GM18511 (cell line): ENCODE results near the gene RAB28.
A peak's percentile ranks its signal among the peaks of the same experiment; 100 is the strongest.

Experiments
- ATAC-seq: cut with Tn5 transposase; IDR thresholded peaks from one replicate; pipeline ENCODE4 v1.9.1; 2021; ENCODE audit warnings: mild to moderate bottlenecking, moderate library complexity; ENCODE audit not compliant: unreplicated experiment

The RAB28 gene

DNA sequence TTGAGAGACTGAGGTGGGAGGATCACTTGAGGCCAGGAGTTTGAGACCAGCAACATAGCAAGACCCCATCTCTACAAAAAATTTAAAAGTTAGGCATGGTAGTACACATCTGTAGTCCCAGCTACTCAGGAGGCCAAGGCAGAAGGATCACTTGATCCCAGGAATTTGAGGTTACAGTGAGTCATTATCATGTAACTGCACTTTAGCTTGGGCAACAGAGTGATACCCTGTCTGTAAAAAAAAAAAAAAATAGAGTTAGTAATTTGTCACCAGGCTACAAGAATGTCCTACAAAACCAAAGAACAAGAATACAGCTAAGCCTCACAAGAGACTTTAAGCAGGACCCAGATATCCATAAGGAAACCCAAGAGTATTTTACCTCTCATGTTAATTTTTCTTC is 27.0 kb upstream of the RAB28 start:
- ATAC-seq: no peak

DNA sequence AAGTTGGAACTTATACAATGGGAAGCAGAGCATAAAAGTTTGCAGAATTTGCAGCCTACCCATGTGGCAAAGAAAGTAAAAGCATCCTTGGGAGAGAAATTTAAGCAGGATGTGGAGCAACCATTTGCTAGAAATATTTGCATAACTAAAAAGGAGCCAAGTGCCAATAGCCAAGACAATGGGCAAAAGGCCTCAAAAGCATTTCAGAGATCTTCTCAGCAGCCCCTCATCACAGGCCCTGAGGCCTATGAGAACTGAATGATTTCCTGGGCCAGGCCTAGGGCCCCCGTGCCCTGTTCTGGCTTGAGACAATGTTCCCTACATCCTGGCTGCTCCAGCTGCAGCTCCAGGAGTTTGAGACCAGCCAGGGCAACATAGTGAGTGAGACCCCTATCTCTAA is 25.3 kb upstream of the RAB28 start:
- no peak for ATAC-seq

DNA sequence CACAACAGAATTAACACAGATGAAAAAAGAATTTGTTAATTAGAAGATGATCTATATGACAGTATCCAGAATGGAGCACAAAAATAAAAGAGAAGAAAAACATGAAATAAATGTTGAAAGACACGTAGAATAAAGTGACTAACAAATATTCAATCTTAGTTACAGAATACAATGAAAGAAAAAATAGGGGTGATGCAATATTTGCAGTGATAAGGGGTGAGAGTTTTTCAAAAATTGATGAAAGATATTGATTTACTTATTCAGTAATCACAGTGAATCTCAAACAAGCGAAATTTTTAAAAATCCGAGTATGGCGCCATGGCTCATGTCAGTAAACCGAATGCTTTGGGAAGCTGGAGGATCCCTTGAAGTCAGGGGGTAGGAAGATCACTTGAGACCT is 20.2 kb upstream of the RAB28 start:
- ATAC-seq: no peak

DNA sequence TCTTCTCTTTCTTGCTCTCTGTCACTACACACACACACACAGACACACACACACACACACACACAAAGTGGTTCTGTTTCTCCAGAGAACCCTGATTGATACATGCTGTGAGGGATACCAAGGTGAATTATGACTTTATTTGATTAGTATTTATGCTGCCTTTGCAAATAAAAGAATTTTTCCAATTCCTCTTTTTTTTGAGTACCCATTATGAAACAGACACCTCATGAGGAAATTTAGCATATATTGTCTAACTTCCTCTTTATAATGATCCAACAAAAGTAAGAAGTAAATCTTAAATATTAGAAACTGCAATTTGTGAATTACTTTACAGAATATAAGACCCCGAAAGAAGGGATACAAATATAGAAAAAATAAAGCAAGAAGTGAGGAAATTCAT is 14.3 kb upstream of the RAB28 start:
- no peak for ATAC-seq

DNA sequence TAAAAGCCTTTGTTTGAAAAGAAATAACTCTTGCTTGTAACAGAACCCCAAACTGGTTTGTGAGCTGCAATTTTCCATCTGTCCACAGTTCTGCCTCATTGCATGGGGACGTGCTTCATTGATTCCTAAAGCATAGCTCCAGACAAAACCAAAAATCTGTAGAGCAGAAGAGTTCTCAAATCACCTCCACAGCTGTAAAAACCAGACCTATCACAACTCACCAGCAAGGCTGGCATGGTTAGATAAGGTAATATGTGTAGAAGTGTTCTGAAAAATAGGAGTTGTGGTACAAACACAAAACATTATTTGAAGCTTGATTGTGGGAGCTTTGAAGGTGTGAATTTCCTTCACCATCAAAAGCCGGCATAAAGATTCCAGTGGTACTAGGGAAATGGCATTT is 12.5 kb upstream of the RAB28 start:
- no peak for ATAC-seq

DNA sequence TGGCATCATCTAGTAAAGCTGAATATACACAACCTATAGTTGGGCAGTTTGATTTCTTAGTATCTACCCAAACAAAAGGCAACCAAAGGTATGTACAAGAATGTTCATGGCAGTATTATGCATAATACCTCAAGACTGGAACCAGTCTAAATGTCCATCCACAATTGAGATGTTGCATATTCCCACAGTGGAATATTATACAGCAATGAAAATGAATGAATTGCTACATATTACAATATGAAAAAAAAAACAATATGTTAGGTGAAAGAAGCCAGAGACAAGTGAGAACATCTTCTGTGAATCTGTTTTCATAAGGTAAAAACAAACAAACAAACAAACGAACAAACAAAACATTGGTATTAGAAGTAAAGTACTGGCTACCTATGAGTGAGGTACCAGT is 11.6 kb upstream of the RAB28 start:
- ATAC-seq: no peak

DNA sequence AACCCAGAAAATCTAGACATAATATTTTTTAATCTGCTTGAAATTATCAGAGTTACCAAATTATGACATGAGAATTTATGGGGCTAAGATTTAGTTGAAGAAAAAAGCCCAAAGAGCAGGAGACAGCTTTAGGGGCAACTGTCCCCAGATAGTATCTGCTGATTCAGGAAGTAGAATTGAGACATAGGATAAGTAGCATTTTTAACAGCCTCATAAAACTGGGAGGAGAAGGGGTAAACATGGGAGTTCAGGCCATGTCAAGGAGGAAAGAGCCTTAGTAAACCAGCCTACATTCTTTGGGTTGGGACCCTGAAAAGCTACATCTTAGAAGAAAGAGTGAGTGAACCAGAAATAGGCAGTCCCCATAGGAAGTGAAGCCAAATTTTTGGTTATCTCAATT is 9.7 kb upstream of the RAB28 start:
- no peak for ATAC-seq

DNA sequence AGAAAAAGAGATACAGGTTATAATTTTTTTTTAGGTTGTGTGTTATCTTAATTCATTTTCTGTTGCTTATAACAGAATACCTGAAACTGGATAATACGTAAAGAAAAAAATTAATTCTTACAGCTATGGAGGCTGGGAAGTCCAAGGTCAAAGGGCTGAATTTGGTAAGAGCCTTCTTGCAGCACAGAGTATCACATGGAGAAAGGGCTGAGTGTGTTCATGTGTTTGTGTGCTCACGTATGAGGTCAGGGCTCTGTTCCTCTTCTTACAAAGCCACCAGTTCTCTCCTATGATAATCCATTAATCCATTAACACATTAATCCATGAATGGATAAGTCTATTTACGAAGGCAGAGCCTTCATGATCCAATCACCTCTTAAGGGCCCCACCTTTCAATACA is 8.6 kb upstream of the RAB28 start:
- no peak for ATAC-seq

DNA sequence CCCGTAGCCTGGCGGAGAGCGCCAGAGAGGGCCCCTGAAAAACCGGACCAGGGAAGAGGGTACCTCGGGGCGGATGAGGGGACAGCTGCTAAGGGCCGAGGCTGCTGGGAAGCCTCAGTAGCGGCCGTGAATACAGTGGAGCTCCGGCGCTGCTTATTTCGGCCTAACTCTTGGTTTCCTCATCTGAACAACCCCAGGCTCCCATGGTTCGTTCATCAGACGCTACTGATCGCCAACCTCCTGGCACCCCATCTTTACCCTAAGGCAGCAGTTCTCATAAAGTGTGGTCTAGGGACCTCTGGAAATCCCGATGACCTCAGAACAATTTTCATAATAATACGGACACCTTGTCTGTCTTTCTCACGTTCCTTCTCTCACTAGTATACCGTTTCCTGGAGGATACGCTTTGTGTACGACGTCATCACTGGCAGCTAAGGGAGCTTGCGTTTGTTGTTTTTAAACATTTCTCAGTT is 645 bp upstream of the RAB28 start:
- peak; percentile 45 for ATAC-seq

DNA sequence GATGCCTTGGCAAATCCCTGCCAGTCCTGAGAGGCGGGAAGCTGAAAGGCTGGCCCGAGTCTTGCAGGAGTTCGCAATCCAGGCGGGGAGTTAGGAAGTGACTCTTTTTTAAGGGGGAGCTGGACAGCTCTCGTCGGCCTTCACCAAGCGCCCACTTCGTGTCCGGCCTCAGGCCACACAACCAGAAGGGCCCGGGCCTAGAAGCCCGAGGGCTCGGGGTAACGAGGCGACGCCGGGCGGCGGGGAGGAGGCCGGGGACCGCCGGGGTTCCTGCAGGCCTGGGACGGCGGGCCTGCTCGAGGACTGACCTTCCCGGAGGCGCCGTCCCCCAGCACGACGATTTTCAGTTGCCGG is 395 bp downstream of the RAB28 start:
- peak; percentile 33 for ATAC-seq

DNA sequence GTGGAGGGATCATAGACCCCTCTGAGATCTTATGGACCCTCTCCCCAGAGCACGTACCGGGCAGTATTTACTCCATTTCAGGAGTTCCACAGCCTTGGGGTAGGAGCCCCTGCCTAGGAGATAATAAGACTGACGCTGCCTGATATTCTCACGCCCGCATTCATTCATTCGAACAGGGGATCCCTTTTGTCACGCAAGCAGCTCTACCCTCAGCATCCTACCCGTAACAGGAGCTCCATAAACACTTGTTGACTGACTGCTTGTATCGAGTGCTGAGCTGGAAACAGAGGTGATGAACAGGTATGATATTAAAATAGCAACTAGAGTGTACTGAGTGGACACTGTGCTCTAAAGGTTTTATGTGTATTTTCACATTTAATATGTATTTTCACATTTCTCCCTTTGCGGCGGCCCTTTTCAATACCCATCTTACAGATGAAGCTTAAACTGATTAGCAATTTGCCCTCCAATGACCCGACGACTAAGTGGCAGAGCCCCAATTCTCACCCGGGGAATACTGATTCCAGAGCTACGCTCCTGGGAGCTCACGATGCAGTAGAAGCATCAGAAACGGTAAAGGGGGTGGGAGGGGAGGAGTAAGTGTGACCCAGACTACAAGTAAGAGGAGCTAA is 888 bp downstream of the RAB28 start:
- ATAC-seq: peak; percentile 3

DNA sequence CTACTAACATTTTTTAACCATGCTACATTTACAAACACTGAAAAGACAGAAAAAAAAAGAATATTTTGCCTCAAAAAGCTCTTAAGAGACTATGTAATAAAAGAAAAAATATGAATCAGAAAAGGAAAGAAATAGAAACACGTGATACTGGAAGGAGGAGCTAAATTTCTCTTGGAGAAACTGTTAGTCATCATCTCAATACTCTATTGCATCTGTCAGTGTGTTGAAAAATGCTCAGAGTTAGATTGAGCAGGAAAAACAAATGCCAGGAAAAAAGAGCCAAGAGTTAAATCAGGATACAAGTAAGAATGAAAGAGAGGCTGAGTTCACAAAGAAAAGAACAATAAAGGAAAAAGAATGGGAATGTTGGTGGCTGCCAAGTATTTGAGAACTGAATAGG is 2.6 kb downstream of the RAB28 start:
- no peak for ATAC-seq

DNA sequence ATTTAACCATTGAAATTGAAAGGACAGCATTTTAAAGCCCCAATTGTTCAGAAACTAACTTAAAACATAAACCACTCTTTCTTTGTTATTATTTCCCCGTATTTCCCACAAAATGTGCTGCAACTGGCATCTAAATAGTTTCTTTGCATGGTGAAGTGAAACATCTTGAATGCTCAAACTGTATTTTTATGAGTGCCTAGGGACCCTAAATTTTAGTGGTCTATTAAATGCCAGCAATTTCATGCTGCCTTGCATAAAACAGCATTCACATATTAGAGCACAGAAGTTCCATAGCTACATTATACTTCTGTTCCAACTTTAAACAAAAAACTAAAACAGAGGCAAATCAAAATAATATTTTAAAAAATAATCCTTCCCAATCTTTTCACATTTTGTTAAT is 5.4 kb downstream of the RAB28 start:
- ATAC-seq: no peak

DNA sequence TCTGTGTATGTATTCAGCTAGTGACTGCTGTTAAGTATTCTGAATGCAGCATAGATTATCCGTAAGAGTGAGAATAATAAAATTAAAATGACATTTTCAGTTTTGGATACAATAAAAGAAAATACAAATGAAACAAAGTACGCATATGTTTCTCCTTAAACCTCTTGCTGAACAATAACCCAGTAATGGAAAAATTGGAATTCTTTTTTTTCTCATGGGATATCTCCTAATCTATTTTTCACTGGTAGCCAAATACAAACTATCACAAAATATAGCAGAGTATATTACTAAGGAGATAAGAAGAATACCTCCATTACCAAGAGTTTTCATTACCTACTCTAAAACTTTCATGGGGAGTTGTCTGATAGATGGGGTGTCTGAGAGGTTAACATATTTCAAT is 6.0 kb downstream of the RAB28 start:
- no peak for ATAC-seq

DNA sequence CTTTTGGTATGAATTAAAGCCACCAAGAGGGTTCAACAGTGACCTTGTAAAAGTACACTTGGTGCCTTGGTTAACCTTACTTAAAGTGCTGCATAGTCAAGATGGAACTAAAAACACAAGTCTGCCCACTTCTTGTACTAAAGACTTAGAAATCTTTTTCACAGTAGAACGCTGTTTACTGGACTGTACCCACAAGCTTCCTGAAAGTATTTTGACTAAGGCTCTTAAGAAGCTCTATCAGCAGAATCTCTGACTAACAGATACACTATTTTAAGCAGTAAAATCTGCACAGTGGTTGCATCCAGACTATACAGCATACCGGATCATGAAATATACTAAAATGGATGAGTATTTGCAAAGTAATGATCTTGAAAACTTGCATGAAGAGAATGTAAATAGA is 7.2 kb downstream of the RAB28 start:
- peak; percentile 62 for ATAC-seq

DNA sequence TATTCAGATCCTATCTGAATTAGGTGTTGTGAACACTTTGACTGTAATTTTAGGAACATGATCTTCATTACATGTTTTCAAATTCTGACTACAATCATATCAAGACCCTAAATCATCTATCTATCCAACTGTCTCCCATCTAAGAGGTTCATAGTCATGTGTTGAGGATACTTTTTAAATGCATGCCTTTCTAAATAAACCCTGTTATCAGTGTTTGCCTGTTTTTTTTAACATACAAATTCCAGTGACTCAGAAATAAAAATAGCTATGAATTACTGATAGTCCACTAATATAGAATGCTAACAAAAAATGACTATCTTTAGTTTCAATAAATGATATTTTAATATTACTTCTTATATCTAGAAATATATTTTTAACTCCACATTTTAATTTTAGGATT is 8.0 kb downstream of the RAB28 start:
- ATAC-seq: no peak

DNA sequence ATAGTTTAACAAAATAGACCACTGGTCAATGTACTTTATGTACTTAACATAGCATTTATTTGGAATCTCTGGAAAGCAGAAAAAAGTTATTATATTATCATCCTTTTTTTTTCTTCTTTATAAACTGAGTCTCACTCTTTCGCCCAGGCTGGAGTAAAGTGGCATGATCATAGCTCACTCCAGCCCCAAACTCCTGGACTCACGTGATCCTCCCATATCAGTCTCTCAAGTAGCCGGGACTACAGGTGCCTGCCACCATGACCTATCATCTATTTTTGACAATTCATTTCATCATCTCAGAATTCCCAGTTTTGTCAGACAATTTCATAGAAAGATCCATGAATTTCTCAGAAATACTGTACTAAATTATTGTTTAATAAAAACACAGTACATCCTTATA is 12.7 kb downstream of the RAB28 start:
- ATAC-seq: no peak

DNA sequence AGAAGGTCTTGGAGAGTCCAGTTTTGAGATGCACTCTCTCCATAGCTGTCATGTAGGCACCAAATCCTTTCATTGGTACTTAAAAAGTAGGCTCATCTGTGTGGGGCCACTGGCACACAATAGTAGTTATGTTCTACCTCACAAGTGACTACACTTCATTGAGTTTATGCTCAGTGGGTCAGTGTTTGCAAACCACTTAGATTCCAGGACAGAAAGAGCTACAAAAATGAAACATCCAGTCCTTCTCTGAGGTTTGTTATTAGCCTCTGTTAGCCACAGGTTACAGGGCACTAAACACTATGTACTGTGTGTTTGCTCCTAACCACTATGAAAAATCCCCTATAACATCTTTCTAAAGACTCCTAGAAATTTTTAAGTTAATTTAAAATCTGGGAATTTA is 13.8 kb downstream of the RAB28 start:
- ATAC-seq: peak; percentile 73

DNA sequence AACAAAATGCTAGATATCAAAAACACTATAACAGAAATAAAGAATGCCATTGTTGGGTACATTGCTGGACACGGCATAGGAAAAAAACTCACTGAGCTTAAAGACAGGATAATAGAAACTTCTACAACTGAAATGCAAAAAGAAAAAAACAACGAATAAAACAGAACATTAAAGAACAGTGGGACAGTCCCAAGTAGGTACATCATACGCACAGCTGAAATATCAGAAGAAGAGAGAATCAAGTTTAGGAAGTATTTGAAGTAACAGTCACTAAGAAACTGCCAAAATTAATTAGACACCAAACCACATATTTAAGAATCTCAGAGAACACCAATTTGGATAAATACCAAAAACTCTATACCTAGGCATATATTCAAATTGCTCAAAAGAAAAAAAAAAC is 19.2 kb downstream of the RAB28 start:
- no peak for ATAC-seq

DNA sequence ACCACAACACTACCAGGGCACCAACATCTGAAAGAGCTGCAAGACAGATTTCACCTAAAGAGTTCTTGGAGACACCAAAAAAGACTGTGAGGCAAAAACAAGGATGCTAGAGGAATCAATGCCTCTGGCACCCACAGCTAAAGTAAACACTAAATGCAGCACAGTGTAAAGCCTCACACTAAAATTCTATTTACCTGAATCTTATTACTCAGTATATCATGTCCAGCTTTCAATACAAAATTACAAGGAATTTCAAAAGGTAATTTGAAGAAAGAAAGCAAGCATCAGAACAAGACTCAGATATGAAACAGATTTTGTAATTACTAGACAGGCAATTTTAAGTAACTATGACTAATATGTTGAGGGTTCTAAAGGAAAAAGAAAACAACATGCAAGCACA is 19.6 kb downstream of the RAB28 start:
- no peak for ATAC-seq

DNA sequence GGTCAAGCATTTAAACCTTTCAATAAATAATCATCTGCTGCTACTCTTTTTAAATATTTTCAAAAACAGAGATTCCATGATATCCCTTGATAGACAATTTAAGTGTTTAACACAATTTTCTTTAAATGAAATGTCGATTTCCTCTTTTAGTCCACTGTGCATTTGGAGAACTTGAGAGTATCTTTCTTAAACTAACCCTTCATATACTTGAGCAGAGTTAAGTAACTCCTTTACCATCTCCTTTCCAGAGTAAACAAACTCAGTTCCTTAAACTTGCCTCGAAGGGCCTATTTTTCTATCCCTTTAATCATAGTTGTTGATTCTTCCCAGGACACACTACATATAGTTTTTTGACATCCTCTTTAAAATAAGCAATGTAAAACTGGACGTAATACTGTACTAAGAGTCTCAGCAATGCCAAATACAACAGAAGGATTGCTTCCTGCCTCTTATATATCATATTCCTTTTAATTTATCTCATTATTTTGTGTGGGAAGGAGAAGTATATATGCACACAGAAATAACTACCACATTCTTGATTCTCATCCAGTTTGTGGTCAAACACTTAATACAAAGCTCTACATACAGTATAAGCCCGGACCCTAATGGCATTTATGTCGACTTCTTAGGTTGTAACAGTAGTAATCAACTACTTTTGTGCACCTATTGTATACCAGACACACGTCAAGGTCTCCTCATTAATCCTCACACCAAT is 22.8 kb downstream of the RAB28 start:
- no peak for ATAC-seq

DNA sequence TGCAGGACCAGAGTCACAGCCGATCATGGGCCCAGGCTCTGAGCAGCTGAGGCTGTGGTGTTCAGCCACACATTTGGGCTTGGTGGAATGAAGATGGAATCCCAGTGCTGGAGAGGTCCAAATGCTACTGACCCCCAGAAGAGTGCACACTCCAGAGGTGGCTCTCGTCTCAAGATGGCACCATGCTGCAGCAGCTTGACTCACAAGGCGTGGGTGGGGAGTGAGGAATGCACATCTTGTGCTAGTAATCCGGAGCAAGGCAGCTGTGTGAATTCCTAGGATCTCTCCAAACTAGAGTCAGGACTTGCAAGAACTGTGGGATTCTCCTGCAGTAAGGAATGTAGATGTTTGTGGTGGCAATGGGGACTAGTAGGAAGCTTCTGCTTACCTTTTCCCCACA is 28.7 kb downstream of the RAB28 start:
- ATAC-seq: no peak

DNA sequence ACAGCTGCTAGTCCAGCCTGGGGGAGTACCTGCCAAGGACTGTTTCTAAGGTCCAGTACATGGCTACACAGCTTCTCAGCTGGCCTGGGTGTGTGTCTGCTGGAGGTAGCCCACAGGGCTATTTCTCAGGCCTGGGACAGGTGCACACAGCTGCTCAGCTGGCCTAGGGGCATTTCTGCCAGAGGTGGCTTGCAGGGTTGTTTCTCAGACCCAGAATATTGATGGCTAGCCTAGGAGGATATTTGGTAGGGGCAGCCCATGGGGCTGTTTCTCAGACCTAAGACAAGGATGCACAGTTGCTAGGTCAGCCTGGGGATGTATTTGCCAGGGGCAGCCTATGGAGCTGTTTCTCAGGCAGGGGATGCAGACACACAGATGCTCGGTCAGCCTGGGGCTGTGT is 29.4 kb downstream of the RAB28 start:
- ATAC-seq: no peak
